HUES64 (cell line): ENCODE data around the gene CFI.

Experiments
- H3K27ac ChIP-seq: 2 replicates; pipeline ENCODE4 v1.7.0; 2013; ENCODE audit warnings: low read depth, low read length, inconsistent platforms
- H3K27me3 ChIP-seq: 2 replicates; pipeline ENCODE4 v1.6.1; 2013; ENCODE audit warnings: mild to moderate bottlenecking, low read length; ENCODE audit not compliant: insufficient read depth
- H3K36me3 ChIP-seq: 2 replicates; pipeline ENCODE4 v1.6.1; 2013; ENCODE audit warnings: mild to moderate bottlenecking, low read length; ENCODE audit not compliant: insufficient read depth
- H3K4me1 ChIP-seq: 2 replicates; pipeline ENCODE4 v1.6.1; 2013; ENCODE audit warnings: mild to moderate bottlenecking, low read length, moderate library complexity; ENCODE audit not compliant: insufficient read depth
- H3K4me3 ChIP-seq: 2 replicates; pipeline ENCODE4 v1.5.1; 2013; ENCODE audit warnings: mild to moderate bottlenecking, low read length, moderate library complexity
- H3K9ac ChIP-seq: 2 replicates; pipeline ENCODE4 v1.6.1; 2013; ENCODE audit warnings: mild to moderate bottlenecking, low read depth, low read length
- H3K9me3 ChIP-seq: 2 replicates; pipeline ENCODE4 v1.6.1; 2013; ENCODE audit warnings: low read depth, low read length; ENCODE audit not compliant: insufficient read depth
- WGBS: fragments of 150-250, 120-280 bp; methylation state at CpG from one replicate; pipeline ENCODE4 v1.1.7; 2013; ENCODE audit warnings: missing lambda C conversion rate; 5-methylcytosine and 5-hydroxymethylcytosine counted together

Gene CFI

DNA sequence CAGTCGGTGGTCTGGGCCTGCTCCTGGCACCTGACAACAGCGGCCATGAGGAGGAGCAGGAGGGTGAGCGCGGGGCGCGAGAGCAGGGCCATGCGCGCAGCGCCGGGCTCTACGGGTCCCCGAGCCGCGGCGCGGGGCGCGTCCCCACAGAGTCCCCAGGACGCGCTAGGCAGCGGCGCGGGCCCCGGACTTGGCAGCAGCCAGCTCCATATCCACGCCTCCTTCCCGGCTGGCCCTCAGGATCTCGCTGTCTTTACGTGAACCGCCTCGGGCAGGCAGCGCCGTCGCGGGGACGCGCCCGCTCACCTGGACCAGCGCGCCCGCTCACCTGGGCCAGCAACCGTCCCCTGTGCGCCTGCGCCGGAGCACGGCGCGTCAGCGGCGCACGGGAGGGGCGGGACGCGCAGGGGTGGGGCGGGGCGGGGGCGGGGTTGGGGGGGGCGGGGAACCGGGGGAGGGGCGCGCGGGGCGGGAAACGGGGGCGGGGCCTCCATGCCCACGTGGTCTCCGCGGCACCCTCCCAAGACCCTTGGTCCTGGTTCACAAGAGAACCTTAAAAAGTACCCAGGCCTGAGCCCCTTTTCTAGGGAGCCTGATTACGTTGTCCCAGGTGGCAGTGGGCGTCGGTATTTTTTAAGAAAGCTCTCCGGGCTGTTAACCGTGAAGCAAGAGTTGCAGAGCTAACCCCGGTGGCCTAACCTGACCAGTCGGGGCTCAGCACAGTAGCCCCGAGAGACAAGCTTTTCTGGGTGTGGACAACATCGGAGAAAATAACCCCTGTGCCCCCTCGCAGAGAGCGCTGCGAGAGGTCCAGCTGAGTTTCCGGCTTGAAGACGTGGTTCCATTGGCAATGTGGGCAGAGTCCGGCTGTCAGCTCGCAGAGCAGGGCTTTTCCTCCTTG is 71.8 kb downstream of the CFI start, which contains the start of gene PLA2G12A:
TSS of gene PLA2G12A (minus strand) at position 353 of the 901 bp plus-strand sequence. CDS start at position 92, 261 bp downstream.
- no peaks in the 10 kb centered on the region for H3K9me3 ChIP-seq
- H3K9ac ChIP-seq, result peak within 1 kb of the TSS; percentile 79
- H3K27me3 ChIP-seq, result no peaks in the 10 kb centered on the region
- H3K4me1 ChIP-seq, result peaks cover 9% of the 10 kb centered on the region
- H3K36me3 ChIP-seq, result no peaks in the 10 kb centered on the region
- under 1% methylated on average over 65 of the region's 83 CpGs for WGBS
- H3K4me3 ChIP-seq, result peak within 1 kb of the TSS; percentile 81
- H3K27ac ChIP-seq, result peak within 1 kb of the TSS; percentile 90

DNA sequence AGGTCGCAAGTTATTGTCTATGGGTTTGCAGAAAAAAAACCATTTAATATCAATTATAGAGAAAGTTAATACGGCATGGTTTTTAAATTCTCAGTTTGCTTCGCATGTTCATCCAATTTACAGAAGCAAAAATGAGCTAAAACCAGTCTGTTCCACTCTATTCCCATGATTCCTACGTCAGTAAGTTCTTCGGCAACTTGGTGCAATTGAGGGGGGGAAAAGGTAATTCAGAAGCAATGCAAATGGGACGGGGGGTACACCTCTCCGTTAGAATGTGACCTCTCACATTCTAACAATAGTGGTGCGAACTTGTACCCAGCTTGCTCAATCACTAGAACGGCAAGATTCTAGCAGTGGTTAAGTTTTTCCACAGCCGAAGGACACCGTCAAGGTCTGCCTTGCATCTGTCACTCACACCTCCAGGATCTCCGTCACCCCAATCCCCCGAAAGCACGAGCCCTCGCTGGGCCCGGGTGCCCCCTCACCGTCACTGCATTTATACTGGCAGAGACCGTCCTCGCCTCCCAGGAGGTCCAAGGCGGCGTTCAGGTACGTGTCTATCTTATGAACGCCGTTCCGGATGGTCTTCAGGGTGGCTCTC is 72.6 kb downstream of the CFI start:
- H3K27ac ChIP-seq, result peak overlapping the region; percentile 64
- under 1% methylated on average over 24 of the region's 25 CpGs for WGBS

DNA sequence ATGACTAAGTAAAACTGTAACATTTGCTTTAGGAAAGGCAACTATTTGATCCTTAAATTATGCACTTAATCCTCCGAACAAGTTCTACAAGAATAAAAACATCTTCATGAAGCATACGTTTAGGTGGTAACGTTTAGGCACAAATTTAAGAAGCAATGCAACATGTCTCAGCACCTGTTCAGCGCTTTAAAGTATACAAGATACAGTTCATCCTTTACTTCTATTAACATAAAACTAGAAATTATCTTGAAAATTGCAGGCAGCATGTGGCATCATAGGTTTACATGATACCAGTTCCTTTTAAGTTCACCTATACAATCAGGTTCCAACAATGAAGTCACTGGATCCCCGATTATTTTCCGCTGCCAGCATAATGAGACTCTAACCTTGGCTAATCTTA is 73.4 kb downstream of the CFI start:
- 86% methylated on average over 6 of the region's 6 CpGs for WGBS

More for the DNA sequence above, 72.6 kb downstream of the CFI start:
- Histone ChIP-seq H3K4me1 (peaks cover 9% of the 10 kb centered on the region), H3K27me3 (no peaks in the 10 kb centered on the region), H3K36me3 (no peaks in the 10 kb centered on the region), H3K4me3 (peak overlapping the region; percentile 73), H3K9ac (peak overlapping the region; percentile 71), H3K9me3 (no peaks in the 10 kb centered on the region)

DNA sequence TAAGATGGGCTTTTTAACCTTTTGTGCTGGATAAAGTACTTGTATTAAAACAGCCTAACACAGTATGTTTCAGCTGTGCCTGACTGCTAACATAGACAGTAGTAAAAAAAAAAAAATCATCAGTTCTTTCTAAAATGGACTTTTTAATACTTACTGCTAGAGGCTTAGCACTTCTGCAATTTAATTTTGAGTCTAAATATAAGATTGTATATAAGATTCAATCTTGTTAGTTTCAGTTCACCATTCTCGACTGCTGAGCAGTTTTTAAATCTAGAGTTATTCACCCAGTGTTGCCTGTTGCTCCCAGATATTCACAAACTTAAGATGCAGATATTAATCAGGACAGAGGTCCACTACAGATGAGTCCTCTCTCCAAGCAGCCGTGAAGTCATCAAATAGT is 78.7 kb downstream of the CFI start:
- H3K36me3 ChIP-seq, result peaks cover 8% of the 10 kb centered on the region; the same call in 1 of the 2 replicates
- whole genome bisulfite sequencing, result 96% methylated on average over 2 of the region's 2 CpGs
- no peak overlapping the region for H3K9ac ChIP-seq

More for the DNA sequence above, 73.4 kb downstream of the CFI start:
- H3K9ac ChIP-seq, result peak overlapping the region; percentile 71
- no peaks in the 10 kb centered on the region for H3K27me3 ChIP-seq
- H3K27ac ChIP-seq, result no peak overlapping the region
- peaks cover 9% of the 10 kb centered on the region for H3K4me1 ChIP-seq
- no peaks in the 10 kb centered on the region for H3K9me3 ChIP-seq
- H3K4me3 ChIP-seq, result peak overlapping the region; percentile 73
- H3K36me3 ChIP-seq, result no peaks in the 10 kb centered on the region

DNA sequence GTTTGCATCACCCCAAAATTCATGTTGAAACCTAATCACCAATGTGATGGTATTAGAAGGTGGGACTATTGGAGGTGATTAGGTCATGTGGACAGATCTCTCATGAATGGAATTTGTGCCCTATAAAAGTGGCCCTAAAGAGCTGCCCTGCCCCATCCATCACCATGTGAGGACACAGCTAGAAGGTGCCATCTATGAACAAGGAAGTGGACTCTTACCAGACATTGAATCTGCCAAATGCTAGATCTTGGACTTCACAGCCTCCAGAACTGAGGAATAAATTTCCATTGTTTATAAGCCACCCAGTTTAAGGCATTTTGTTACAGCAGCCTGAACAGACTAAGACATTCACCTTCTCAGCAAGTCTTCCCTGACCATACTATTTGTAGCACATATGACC is 79.4 kb downstream of the CFI start:
- H3K27me3 ChIP-seq, result no peaks in the 10 kb centered on the region
- H3K4me1 ChIP-seq, result no peaks in the 10 kb centered on the region
- H3K9ac ChIP-seq, result no peak overlapping the region
- H3K4me3 ChIP-seq, result no peak overlapping the region
- H3K36me3 ChIP-seq, result peaks cover 10% of the 10 kb centered on the region; the same call in 1 of the 2 replicates
- no peaks in the 10 kb centered on the region for H3K9me3 ChIP-seq
- no peak overlapping the region for H3K27ac ChIP-seq

More for the DNA sequence above, 78.7 kb downstream of the CFI start:
- no peak overlapping the region for H3K27ac ChIP-seq
- H3K4me3 ChIP-seq, result no peak overlapping the region
- peaks cover 3% of the 10 kb centered on the region for H3K4me1 ChIP-seq
- H3K27me3 ChIP-seq, result no peaks in the 10 kb centered on the region
- no peaks in the 10 kb centered on the region for H3K9me3 ChIP-seq

DNA sequence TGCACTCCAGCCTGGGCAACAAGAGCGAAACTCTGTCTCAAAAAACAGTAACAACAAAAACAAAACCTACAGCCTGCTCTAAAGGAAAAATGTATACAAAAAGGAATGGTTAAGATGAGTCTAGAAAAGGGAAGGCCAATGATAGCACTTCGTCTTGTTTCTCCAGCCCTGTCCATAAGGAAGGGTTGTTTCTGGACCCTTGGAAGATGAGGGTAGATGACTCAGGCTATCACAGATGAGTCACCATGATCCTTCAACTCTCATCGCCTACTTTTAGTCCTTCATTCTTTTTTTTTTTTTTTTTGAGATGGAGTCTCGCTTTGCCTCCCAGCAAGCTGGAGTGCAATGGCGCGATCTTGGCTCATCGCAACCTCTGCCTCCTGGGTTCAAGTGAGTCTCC is 80.8 kb downstream of the CFI start:
- Histone ChIP-seq H3K9me3 (no peaks in the 10 kb centered on the region), H3K36me3 (peaks cover 23% of the 10 kb centered on the region), H3K27ac (no peak overlapping the region), H3K9ac (no peak overlapping the region), H3K4me3 (no peak overlapping the region), H3K4me1 (no peaks in the 10 kb centered on the region), H3K27me3 (no peaks in the 10 kb centered on the region)
- WGBS, result 97% methylated on average over 6 of the region's 7 CpGs

DNA sequence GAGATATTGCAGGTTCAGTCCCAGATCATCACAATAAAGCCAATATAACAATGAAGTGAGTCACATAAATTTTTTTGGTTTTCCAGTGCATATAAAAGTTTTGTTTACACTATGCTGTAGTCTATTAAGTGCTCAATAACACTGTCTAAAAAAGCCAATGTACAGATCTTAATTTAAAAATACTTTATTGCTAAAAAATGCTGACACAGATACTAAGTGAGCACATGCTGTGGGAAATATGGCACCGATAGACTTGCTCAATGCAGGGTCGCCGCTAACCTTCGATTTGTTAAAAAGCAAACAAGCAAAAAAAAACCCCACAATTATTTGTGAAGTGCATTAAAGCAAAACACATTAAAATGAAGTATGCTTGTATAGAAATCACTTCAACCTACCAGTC is 82.2 kb downstream of the CFI start:
- Histone ChIP-seq H3K4me3 (no peak overlapping the region), H3K9me3 (no peaks in the 10 kb centered on the region), H3K4me1 (no peaks in the 10 kb centered on the region), H3K36me3 (peaks cover 31% of the 10 kb centered on the region), H3K27ac (no peak overlapping the region), H3K9ac (no peak overlapping the region), H3K27me3 (no peaks in the 10 kb centered on the region)
- 100% methylated on average over 4 of the region's 4 CpGs for WGBS

DNA sequence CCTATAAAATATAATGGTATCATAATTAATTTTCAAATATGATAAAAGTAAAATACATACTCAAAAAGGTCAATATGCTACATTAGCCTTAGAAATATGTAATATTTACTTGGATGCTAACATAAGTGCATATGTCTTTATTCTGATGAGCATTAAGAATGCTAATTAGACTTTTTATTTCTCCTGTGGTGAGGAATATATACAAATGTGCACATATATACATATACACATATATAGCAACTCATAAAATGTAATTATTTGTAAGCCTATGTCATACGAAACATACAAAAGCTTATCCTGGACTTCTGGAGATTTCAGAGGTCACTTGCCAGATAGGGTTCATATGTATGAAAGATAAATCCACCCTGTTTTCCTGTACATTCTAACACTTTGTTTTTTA is 83.0 kb downstream of the CFI start:
- no peaks in the 10 kb centered on the region for H3K27me3 ChIP-seq
- WGBS, result no CpG with 5 or more reads among the region's 1 CpG
- H3K4me3 ChIP-seq, result no peak overlapping the region
- no peak overlapping the region for H3K9ac ChIP-seq
- no peaks in the 10 kb centered on the region for H3K9me3 ChIP-seq
- H3K36me3 ChIP-seq, result peaks cover 40% of the 10 kb centered on the region
- H3K4me1 ChIP-seq, result no peaks in the 10 kb centered on the region
- no peak overlapping the region for H3K27ac ChIP-seq

DNA sequence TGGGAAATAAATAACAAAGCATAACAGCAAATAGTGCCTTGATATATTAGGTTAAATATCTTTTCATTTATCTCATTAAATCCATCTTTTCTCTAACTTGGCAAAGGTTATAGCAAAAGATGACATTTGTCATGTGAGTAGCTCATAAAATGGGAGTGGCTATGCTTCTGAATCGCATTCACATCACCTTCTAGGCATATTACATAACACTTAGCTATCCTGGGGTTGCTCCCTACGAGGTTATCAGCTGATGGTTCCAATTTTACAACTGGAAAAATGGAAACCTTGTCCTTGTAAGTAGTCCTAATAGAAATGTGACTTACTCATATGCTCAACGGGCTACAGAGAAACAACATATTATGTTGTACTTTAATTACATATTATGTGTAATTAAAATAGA is 88.3 kb downstream of the CFI start:
- Histone ChIP-seq H3K9me3 (no peaks in the 10 kb centered on the region), H3K36me3 (peaks cover 60% of the 10 kb centered on the region), H3K4me1 (no peaks in the 10 kb centered on the region), H3K27me3 (no peaks in the 10 kb centered on the region), H3K4me3 (no peak overlapping the region), H3K9ac (no peak overlapping the region), H3K27ac (no peak overlapping the region)
- WGBS, result 97% methylated on average over 2 of the region's 3 CpGs

DNA sequence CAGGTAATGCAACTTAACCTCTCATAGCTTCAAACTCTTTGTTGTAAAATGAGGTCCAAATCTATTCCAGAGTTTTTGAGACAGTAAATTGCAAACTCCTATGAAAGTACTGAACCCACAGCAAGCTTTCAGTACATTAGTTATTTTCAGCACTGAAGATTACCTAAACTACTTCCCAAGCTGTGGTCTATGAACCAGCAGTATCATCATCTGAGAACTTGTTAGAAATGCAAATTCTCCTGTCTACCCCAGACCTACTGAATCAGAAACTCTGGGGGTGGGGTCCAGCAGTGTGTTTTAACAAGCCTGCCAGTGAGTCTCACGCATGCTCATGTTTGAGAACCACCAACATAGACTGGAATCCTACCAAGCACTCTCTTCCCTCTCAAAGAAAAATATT is 92.8 kb downstream of the CFI start:
- Histone ChIP-seq H3K9ac (no peak overlapping the region), H3K27me3 (no peaks in the 10 kb centered on the region), H3K4me3 (no peak overlapping the region), H3K27ac (no peak overlapping the region), H3K4me1 (0 out of 2 replicates have a peak, but pooled peaks cover 1% of the 10 kb centered on the region), H3K9me3 (no peaks in the 10 kb centered on the region), H3K36me3 (peaks cover 41% of the 10 kb centered on the region)
- WGBS, result 98% methylated on average over 1 of the region's 1 CpG

DNA sequence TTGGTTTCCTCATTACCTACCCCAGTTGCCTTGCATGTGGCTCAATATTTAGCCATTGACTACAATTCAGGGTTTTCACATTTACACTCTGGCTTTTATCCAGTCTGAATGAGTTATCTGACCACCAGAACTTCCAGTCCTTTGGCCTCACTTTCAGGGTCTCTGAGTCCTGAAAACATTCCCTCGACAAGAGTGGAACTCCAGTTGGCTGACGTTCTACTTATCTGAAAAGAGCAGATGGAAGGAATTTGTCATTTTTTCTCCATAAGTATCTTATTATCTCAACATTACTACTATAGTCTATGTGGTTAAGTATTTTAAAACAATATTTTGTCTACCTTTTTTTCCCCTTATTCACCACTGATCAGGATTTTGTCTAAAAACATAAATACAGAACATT is 93.4 kb downstream of the CFI start:
- no peak overlapping the region for H3K4me3 ChIP-seq
- H3K9ac ChIP-seq, result no peak overlapping the region
- H3K9me3 ChIP-seq, result no peaks in the 10 kb centered on the region
- 97% methylated on average over 2 of the region's 2 CpGs for WGBS
- H3K27ac ChIP-seq, result no peak overlapping the region
- no peaks in the 10 kb centered on the region for H3K27me3 ChIP-seq
- H3K36me3 ChIP-seq, result peaks cover 35% of the 10 kb centered on the region
- H3K4me1 ChIP-seq, result 0 out of 2 replicates have a peak, but pooled peaks cover 4% of the 10 kb centered on the region
